Gastrocnemius medialis (tissue), 4 donors: Measurements from ENCODE around the gene ADIPOR2.

ENCODE experiments used
- CTCF ChIP-seq, 5 experiments: fragments of 450-650 bp in 3 of 5; fragments of 200-600 bp in 2 of 5; sonication (generic) in 2 of 5; IDR thresholded peaks in 4 of 5; conservative IDR thresholded peaks in 1 of 5; 1 replicate in 4 of 5; 2 replicates in 1 of 5; pipeline ENCODE4 v1.5.1; 2016 to 2019; ENCODE audit warnings: antibody characterized with exemption in 5 of 5, mild to moderate bottlenecking in 3 of 5, moderate library complexity in 3 of 5
- POLR2A ChIP-seq, 2 donors: fragments of 450-650 bp; IDR thresholded peaks; one replicate each; pipeline ENCODE4 v1.6.1; 2017; ENCODE audit warnings: antibody characterized with exemption in 2 of 2, mild to moderate bottlenecking in 2 of 2, moderate library complexity in 2 of 2

GRCh38 chr12:1655225-1655788 is 35.6 kb upstream of the ADIPOR2 start:
- no peak for TF ChIP-seq POLR2A (IDR thresholded peaks at IDR 0.05)
- TF ChIP-seq CTCF (IDR thresholded peaks at IDR 0.05 in 4 of 5, conservative IDR thresholded peaks at IDR 0.05 in 1 of 5), result no peak
